SK-N-SH treated with all-trans-retinoic acid at 6 μM for 48 hours (cell line): Measurements from ENCODE around the gene ENAH.

Experiments used
- ATAC-seq: fragments of 200-7000 bp; cut with Tn5 transposase; 3 replicates; pipeline ENCODE4 v1.9.1; 2020; ENCODE audit warnings: mild to moderate bottlenecking, moderate library complexity
- ARNTL ChIP-seq: fragments of 450-650 bp; formaldehyde crosslinking; IDR thresholded peaks from 2 replicates; pipeline ENCODE4 v1.5.0; 2020; ENCODE audit warnings: low read depth, mild to moderate bottlenecking, moderate library complexity, borderline replicate concordance
- ESRRG ChIP-seq: fragments of 250-450 bp; sonication (Bioruptor Pico); IDR thresholded peaks from 2 replicates; pipeline ENCODE4 v1.6.1; 2021; ENCODE audit warnings: mild to moderate bottlenecking
- ISL1 ChIP-seq: fragments of 250-450 bp; sonication (Bioruptor Pico); IDR thresholded peaks from 2 replicates; pipeline ENCODE4 v2.1.2; 2022; ENCODE audit warnings: mild to moderate bottlenecking, moderate library complexity
- OSR1 ChIP-seq: fragments of 250-450 bp; sonication (Bioruptor Pico); IDR thresholded peaks from 2 replicates; pipeline ENCODE4 v1.8.0; 2022; ENCODE audit warnings: moderate library complexity, mild to moderate bottlenecking, inconsistent platforms
- PPARA ChIP-seq: fragments of 250-450 bp; sonication (Bioruptor Pico); IDR thresholded peaks from 2 replicates; pipeline ENCODE4 v1.5.0; 2020; ENCODE audit warnings: mild to moderate bottlenecking, borderline replicate concordance
- RARB ChIP-seq: fragments of 250-450 bp; sonication (Bioruptor Pico); IDR thresholded peaks from 2 replicates; pipeline ENCODE4 v1.8.0; 2021; ENCODE audit warnings: mild to moderate bottlenecking, moderate library complexity
- SNAI2 ChIP-seq: fragments of 250-450 bp; sonication (Bioruptor Pico); IDR thresholded peaks from 2 replicates; pipeline ENCODE4 v1.5.0; 2020; ENCODE audit warnings: mild to moderate bottlenecking, moderate library complexity
- TCF4 ChIP-seq: fragments of 250-450 bp; sonication (Bioruptor Pico); IDR thresholded peaks from 2 replicates; pipeline ENCODE4 v1.8.0; 2021; ENCODE audit warnings: mild to moderate bottlenecking, moderate library complexity, borderline replicate concordance
- TOX ChIP-seq: fragments of 250-450 bp; sonication (Bioruptor Pico); IDR thresholded peaks from 2 replicates; pipeline ENCODE4 v1.8.0; 2021; ENCODE audit warnings: mild to moderate bottlenecking, moderate library complexity, borderline replicate concordance
- ZC3H10 ChIP-seq: fragments of 250-450 bp; sonication (Bioruptor Pico); IDR thresholded peaks from 2 replicates; pipeline ENCODE4 v1.5.1; 2021; ENCODE audit warnings: mild to moderate bottlenecking, moderate library complexity
- ZFP30 ChIP-seq: fragments of 450-650 bp; formaldehyde crosslinking; IDR thresholded peaks from 2 replicates; pipeline ENCODE4 v1.5.0; 2022; ENCODE audit warnings: mild to moderate bottlenecking, moderate library complexity
- ZNF70 ChIP-seq: fragments of 450-650 bp; formaldehyde crosslinking; IDR thresholded peaks from 2 replicates; pipeline ENCODE4 v1.5.0; 2020; ENCODE audit warnings: mild to moderate bottlenecking, moderate library complexity
- ZNF8 ChIP-seq: fragments of 450-650 bp; formaldehyde crosslinking; IDR thresholded peaks from 2 replicates; pipeline ENCODE4 v1.5.0; 2020; ENCODE audit warnings: mild to moderate bottlenecking, moderate library complexity
- TF ChIP-seq, protein P1 (sequence below): fragments of 250-450 bp; sonication (Bioruptor Pico); IDR thresholded peaks from 2 replicates; pipeline ENCODE4 v1.5.1; 2020; ENCODE audit warnings: low read depth, mild to moderate bottlenecking, moderate library complexity
- TF ChIP-seq, protein P2 (sequence below): fragments of 250-450 bp; sonication (Bioruptor Pico); IDR thresholded peaks from 2 replicates; pipeline ENCODE4 v1.5.1; 2021; ENCODE audit warnings: mild to moderate bottlenecking, moderate library complexity
- TF ChIP-seq, protein P3 (sequence below): fragments of 250-450 bp; sonication (Bioruptor Pico); IDR thresholded peaks from 2 replicates; pipeline ENCODE4 v1.8.0; 2020; ENCODE audit warnings: mild to moderate bottlenecking, moderate library complexity, borderline replicate concordance
- TF ChIP-seq, protein P4 (sequence below): fragments of 250-450 bp; sonication (Bioruptor Pico); IDR thresholded peaks from 2 replicates; pipeline ENCODE4 v1.8.0; 2021; ENCODE audit warnings: low read depth, mild to moderate bottlenecking, moderate library complexity, borderline replicate concordance

ENAH gene

DNA sequence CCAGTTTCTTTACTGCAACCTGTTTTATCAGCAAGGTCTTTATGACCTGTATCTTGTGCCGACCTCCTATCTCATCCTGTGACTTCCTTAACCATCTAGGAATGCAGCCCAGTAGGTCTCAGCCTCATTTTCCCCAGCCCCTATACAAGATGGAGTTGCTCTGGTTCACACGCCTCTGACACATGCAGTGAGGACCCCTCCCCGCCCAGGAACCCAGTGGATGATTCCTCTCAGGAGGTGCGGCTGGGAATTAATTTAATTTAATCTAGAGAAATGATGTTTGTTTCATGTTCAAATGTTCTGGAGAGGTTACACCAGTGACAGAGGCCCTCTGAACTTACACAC is 186.1 kb downstream of the ENAH start (continued):
- TF ChIP-seq, protein P1, sequence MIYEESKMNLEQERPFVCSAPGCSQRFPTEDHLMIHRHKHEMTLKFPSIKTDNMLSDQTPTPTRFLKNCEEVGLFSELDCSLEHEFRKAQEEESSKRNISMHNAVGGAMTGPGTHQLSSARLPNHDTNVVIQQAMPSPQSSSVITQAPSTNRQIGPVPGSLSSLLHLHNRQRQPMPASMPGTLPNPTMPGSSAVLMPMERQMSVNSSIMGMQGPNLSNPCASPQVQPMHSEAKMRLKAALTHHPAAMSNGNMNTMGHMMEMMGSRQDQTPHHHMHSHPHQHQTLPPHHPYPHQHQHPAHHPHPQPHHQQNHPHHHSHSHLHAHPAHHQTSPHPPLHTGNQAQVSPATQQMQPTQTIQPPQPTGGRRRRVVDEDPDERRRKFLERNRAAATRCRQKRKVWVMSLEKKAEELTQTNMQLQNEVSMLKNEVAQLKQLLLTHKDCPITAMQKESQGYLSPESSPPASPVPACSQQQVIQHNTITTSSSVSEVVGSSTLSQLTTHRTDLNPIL (CRISPR knock-in tag), result no peak
- TF ChIP-seq, protein P2, sequence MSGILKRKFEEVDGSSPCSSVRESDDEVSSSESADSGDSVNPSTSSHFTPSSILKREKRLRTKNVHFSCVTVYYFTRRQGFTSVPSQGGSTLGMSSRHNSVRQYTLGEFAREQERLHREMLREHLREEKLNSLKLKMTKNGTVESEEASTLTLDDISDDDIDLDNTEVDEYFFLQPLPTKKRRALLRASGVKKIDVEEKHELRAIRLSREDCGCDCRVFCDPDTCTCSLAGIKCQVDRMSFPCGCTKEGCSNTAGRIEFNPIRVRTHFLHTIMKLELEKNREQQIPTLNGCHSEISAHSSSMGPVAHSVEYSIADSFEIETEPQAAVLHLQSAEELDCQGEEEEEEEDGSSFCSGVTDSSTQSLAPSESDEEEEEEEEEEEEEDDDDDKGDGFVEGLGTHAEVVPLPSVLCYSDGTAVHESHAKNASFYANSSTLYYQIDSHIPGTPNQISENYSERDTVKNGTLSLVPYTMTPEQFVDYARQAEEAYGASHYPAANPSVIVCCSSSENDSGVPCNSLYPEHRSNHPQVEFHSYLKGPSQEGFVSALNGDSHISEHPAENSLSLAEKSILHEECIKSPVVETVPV (CRISPR knock-in tag), result no peak
- TF ChIP-seq, protein P3, sequence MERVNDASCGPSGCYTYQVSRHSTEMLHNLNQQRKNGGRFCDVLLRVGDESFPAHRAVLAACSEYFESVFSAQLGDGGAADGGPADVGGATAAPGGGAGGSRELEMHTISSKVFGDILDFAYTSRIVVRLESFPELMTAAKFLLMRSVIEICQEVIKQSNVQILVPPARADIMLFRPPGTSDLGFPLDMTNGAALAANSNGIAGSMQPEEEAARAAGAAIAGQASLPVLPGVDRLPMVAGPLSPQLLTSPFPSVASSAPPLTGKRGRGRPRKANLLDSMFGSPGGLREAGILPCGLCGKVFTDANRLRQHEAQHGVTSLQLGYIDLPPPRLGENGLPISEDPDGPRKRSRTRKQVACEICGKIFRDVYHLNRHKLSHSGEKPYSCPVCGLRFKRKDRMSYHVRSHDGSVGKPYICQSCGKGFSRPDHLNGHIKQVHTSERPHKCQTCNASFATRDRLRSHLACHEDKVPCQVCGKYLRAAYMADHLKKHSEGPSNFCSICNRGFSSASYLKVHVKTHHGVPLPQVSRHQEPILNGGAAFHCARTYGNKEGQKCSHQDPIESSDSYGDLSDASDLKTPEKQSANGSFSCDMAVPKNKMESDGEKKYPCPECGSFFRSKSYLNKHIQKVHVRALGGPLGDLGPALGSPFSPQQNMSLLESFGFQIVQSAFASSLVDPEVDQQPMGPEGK, result no peak

DNA sequence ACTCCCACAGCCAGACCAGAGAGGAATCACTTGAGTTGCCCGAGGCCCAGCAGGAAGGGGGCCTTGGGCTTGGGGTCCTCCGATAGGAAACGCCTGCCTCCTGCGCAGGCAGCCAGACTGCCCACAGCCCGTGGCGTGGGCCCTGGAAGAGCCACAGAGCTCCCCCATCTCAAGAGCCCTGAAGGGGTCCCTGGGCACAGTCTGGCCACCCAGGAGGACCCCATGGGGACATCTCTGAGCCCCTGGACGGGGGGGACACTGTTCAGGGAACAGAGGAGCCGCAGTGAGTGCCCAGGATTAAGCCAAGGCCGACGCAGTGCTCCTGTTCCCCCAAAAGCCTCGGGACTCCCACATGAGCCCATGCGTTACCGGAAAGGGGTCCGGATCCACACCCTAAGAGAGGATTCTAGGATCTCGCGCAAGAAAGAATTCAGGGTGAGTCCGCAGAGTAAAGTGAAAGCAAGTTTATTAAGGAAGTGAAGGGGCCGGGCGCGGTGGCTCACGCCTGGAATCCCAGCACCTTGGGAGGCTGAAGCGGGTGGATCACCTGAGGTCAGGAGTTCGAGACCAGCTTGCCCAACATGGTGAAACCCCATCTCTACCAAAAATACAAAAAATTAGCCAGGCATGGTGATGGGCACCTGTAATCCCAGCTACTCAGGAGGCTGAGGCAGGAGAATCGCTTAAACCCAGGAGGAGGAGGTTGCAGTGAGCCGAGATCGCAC is 187.0 kb downstream of the ENAH start:
- TF ChIP-seq PPARA (CRISPR knock-in tag) (no peak), ISL1 (no peak), ZNF70 (CRISPR knock-in tag) (no peak), TCF4 (no peak), TOX (CRISPR knock-in tag) (no peak), RARB (CRISPR knock-in tag) (no peak), SNAI2 (CRISPR knock-in tag) (no peak), OSR1 (CRISPR knock-in tag) (no peak), ESRRG (CRISPR knock-in tag) (no peak), ARNTL (CRISPR knock-in tag) (no peak)
- TF ChIP-seq, protein P3, result no peak
- TF ChIP-seq, protein P2 (CRISPR knock-in tag), result no peak
- no peak for ATAC-seq

DNA sequence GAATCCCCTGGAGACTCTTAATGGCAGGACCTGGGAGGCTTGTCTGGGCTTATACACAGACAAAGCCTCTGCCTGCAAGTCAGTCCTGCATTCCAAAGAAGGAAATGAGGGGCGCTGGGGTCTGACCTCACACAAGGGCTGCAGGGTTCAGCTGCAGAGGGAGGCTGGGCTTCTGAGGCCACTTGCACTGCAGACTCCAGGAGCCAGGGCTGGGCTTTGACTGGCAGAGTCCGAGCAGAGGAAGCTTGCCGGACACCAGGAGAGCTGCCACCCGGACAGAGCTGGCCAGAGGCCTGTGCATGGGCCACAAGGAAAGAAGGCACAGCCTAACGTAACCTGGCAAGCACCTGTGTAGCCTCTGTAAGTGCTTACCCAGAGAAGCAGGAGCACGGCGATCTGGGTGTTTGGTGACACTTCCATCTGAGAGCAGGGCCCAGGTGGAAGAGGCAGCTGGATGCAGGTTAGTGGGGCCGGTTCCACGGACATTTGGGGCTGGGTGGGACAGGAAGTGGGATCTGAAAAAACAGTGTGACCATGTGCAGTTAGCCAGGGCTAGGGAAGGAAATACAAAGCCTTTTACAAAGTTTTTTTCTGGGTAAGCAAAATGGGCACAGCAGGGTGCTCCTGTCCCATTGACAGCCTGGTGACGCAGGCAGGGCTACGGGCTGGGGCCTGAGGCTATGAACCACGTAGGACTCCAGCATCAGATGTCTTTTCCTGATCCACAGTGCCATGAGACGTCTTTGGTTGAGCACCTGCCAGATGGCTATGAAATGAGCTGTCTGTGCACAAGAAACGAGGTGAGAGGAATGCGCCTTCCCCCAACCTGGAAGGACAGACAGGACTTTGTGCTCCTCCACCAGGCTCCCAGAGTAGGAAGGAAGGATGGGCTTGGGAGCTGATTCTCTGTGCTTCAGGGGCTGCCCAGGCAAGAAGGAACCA is 187.8 kb downstream of the ENAH start:
- ATAC-seq, result no peak
- TF ChIP-seq ZNF70 (CRISPR knock-in tag), result no peak
- no peak for TF ChIP-seq ZNF8 (CRISPR knock-in tag)

DNA sequence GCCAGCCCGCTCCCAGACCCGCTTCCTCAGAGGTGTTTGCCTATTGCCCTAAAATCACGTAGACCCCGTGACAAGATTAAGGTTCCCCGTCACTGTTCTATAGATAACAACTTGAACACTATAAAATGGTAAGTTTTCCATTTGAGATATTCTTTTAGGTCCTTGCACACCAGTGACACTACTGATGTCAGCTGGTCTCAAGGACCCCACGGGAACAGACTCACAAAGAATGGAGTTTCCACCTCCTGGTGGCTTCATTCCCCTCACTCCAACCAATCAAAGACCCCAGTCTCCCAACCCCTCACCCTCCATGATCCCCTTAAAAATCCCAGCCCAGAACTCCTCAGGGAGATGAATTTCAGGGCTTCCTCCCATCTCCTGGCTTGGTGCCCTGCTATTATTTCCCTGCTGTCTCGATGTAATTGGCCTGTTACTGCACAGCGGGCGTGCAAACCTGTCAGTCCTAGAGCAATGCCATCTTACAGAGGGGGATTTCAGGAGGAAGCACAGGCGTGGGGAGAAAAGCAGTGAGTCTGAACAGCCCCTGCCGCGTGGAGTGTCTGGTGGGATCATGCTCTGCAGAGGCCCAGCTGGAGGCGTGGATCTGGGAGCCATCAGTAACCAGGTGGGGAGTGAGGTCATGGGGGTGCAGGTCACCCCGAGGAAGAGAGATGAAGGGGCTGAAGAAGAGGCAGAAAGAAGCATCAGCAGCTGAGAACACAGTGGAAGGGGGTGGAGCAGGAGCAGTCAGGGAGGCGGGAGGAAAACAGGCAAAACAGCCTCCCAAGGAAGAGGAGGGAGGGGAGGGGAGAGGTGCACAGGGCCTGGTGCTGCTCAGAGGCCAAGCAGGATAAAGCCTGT is 190.0 kb downstream of the ENAH start:
- no peak for TF ChIP-seq ZFP30 (CRISPR knock-in tag)
- TF ChIP-seq, protein P4, sequence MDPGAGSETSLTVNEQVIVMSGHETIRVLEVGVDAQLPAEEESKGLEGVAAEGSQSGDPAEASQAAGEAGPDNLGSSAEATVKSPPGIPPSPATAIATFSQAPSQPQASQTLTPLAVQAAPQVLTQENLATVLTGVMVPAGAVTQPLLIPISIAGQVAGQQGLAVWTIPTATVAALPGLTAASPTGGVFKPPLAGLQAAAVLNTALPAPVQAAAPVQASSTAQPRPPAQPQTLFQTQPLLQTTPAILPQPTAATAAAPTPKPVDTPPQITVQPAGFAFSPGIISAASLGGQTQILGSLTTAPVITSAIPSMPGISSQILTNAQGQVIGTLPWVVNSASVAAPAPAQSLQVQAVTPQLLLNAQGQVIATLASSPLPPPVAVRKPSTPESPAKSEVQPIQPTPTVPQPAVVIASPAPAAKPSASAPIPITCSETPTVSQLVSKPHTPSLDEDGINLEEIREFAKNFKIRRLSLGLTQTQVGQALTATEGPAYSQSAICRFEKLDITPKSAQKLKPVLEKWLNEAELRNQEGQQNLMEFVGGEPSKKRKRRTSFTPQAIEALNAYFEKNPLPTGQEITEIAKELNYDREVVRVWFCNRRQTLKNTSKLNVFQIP, result no peak
- TF ChIP-seq, protein P2 (CRISPR knock-in tag), result no peak
- TF ChIP-seq ZC3H10 (CRISPR knock-in tag), result no peak
- peak; percentile 13 for ATAC-seq
